Measurements from ENCODE around the gene TTLL4.
A peak's percentile ranks its signal among the peaks of the same experiment; 100 is the strongest.

TTLL4 gene, protein sequence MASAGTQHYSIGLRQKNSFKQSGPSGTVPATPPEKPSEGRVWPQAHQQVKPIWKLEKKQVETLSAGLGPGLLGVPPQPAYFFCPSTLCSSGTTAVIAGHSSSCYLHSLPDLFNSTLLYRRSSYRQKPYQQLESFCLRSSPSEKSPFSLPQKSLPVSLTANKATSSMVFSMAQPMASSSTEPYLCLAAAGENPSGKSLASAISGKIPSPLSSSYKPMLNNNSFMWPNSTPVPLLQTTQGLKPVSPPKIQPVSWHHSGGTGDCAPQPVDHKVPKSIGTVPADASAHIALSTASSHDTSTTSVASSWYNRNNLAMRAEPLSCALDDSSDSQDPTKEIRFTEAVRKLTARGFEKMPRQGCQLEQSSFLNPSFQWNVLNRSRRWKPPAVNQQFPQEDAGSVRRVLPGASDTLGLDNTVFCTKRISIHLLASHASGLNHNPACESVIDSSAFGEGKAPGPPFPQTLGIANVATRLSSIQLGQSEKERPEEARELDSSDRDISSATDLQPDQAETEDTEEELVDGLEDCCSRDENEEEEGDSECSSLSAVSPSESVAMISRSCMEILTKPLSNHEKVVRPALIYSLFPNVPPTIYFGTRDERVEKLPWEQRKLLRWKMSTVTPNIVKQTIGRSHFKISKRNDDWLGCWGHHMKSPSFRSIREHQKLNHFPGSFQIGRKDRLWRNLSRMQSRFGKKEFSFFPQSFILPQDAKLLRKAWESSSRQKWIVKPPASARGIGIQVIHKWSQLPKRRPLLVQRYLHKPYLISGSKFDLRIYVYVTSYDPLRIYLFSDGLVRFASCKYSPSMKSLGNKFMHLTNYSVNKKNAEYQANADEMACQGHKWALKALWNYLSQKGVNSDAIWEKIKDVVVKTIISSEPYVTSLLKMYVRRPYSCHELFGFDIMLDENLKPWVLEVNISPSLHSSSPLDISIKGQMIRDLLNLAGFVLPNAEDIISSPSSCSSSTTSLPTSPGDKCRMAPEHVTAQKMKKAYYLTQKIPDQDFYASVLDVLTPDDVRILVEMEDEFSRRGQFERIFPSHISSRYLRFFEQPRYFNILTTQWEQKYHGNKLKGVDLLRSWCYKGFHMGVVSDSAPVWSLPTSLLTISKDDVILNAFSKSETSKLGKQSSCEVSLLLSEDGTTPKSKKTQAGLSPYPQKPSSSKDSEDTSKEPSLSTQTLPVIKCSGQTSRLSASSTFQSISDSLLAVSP

DNA sequence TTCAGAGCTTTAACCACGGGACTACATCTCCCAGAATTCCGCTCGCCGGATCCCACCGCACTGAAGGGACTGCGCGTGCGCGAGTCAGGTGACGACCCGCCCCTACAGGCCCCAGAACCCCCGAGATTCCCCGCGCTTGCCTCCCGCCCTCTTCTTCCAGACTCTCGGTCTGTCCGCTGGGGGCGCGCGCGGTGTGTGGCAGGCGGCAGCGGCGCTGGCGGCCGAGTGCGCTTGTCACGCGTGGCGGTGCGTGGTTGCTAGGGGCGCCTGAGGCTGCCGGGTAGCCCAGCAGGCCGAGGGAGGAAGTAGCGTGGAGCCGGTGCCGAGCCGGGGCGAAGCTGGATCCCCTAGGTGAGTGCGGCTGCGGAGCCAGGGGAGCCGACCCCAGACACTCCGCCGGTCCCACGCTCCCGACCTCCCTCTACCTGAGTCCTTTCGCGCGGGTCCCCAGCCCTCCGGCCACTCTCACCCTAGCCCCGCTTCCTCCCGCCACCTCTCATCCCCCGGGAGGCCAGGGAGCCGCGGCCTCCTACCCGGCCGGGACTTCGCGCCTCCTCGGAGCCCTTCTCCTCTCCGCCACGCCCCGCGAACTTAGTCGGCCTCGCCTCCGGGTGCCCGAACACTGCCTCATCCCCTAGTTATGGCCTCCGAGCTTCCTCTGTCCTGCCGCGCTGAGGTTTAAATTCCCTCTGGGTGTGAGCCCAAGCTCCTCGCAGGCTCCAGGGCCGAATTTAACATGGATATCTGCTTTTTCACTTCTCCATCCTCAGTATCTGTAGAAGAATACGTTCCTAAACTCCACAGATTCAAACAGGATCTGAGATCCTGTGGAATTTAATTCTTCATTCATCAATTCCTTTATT is at the start of gene TTLL4:
TTLL4 (plus strand) TSS at position 149 of the 863 bp plus-strand sequence. CDS start 26,842 bp downstream, outside the sequence.
- peak; percentile 95 for DNase-seq (ENCODE audit: low read depth, low spot score)

DNA sequence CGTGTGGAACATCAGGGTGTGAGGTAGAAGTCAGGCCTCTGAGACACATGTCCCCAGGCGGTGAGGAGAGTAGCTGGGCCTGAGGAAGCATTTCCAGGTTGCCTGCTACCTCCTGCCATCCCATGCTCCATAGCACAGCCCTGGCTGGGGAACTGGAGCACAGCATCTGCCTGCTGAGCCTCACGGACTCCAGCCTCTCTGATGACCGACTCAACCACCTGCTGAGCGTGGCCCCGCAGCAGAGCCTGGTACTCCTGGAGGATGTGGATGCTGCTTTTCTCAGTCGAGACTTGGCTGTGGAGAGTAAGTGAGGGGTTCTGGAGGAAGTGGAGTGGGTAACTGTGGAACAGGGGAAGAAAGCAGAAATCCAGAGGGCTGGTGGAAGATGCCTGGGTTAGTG is 48.3 kb upstream of the TTLL4 start:
- DNase-seq (ENCODE audit: low read depth, low spot score), result no peak

DNA sequence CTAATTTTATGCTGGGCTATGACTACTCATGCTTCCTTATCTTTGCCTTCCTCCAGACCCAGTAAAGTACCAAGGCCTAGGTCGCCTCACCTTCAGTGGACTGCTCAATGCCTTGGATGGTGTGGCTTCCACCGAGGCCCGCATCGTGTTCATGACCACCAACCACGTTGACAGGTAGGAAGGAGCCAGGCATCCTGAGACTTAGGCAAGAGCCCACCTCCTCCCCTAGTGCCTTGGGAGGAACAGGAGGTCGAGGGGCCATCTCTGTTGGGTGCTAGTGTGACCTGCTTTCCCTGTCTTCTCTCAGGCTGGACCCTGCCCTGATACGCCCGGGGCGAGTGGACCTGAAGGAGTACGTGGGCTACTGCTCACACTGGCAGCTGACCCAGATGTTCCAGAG is 47.8 kb upstream of the TTLL4 start:
- no peak for DNase-seq (ENCODE audit: low read depth, low spot score)

DNA sequence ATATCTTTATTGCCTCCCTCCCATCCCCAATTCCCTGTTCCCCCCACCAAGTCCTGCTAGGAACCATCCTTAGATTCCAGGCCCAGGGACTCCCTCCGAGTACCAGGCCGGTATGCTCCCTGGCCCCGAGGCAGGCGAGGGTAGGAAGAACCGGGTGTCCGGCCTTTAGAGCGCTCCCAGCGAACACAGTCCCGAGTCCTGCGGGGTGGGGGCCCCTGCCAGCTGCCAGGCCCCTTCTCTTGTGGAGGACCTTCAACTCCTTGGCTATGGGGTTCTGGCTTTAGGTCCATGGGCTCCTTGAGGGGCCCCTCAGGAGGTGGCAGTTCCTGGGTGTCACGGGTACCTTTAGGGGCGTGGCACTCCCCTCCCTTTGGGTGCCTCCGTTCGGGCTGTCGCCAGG is 46.7 kb upstream of the TTLL4 start:
- DNase-seq (ENCODE audit: low read depth, low spot score), result no peak

DNA sequence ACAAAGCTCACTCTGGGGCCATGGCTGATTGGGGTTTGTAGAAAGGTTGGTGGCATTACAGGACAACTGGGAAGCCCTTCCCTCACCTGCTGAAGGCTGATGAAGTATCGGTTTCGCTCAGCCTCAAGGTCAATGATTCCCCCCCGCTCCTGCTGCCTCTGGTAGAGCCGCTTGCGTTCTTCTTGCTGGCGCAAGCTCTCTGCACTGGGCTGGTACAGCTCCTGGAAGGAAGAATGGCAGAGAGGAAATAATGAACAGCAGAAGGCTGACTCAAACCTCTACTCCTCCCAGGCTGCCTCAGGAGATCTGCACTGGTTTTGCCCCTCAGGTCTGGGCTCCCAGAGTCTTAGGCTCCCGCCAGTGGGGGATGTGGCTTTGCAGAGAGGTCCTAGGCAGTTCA is 46.0 kb upstream of the TTLL4 start:
- no peak for DNase-seq (ENCODE audit: low read depth, low spot score)

DNA sequence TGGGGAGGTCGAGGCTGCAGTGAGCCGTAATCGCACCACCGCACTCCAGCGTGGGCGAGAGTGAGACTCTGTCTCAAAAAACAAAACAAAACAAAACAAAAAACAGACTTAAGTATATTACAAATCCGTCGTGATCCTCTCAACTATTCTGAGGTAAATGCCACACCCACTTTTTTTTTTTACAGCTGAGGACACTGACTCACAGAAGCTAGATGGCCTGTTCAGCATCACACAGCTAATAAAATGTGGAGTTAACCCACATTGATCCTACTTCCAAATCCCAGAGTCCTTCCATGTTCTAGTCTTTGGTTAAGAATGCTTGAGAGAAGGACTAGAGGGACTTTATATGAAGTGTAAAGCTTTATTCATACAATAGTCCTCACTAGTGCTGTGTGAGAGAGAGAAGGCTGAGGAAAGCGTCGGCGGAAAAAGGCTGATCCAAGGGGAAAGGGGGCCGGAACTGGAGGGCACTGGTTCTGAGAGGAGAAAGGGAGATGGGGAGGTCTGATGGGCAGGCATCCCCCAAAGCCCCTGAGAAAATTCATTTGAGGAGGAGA is 39.5 kb upstream of the TTLL4 start:
- no peak for DNase-seq (ENCODE audit: low read depth, low spot score)

DNA sequence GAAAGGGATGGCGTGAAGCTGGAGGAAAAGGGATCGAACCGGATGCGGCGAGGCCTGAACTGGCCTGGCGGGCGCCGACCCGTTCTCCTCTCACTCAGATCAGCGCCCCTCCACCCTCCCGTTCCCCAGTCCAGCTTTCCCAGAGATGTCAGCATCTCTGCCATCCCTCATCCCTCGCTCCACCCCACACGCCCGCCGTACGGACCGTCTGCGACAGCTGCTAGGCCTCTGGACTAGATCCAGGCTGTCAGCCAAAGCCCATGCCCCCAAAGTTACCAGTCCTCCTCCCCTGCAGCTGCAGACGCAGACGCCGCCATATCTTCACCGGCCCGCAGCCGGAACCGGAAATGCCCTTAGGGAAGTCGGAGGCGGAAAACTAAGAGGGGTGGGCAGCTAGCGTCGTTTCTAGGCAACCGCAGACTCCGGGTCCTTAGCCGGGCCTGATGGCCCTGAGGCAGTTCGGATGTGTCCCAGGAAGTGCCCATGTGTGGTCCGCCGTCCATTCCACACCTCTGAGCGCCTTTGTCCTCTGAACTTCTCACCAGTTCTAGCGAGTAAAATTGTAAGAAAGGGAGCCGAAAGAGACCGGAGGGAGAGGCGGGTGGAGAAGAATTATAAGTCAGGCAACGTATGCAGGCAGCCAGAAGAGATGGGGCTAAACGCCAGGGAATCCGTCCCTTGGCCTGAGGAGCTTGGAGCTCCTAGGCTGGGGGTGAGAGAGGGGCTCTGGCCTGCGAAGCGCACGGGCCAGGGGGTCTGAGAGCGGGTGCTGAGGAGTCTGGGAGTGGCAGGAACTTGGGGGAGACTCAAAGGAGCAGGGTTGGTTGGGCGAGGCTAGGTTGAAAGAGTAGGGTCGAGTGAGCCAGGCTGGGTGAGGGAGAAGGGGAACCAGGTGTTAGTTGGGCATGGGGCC is 38.7 kb upstream of the TTLL4 start, which contains the start of the genes RNF25 and STK36:
RNF25 (minus strand) TSS at position 349 of the 913 bp plus-strand sequence; CDS start at position 317, 32 bp downstream.
STK36 (plus strand) TSS at position 433 of the 913 bp plus-strand sequence. CDS start 744 bp downstream, outside the sequence.
- peak; percentile 95 for DNase-seq (ENCODE audit: low read depth, low spot score)

DNA sequence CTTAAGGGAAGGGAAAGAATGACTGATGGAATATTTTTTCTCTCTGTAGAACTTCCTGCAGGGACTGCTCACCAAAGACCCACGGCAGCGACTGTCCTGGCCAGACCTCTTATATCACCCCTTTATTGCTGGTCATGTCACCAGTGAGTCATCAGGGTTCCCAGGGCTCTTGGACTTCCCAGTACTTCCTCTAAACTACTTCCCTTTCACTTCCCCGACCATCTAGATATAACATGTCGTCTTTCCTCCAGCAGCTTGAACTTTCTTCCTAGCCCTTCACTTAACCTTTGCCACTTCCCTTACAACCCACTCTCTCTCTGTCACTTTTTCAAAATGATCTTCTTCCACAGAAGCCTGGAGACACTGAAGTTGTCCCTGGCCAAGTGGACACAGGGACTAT is 31.5 kb upstream of the TTLL4 start:
- no peak for DNase-seq (ENCODE audit: low read depth, low spot score)

DNA sequence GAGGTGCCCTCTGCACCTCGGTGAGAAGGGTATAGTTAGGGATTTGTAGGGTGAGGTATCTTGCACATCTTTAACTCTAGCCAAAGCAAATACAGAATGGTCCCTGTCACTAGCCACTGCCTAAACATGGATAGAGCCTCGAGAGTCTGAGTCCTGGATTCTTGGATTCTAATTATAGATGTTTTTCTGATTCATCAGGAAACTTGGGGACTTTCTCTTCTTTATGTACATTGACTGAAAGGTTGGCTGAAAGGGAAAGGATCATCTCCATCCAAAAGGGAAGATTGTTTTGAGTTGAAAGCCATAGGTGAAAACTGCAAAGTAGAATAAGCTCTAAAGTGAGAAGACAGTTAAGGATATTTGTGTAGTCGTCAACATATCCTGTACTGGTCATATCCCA is 30.6 kb upstream of the TTLL4 start:
- DNase-seq (ENCODE audit: low read depth, low spot score), result no peak

DNA sequence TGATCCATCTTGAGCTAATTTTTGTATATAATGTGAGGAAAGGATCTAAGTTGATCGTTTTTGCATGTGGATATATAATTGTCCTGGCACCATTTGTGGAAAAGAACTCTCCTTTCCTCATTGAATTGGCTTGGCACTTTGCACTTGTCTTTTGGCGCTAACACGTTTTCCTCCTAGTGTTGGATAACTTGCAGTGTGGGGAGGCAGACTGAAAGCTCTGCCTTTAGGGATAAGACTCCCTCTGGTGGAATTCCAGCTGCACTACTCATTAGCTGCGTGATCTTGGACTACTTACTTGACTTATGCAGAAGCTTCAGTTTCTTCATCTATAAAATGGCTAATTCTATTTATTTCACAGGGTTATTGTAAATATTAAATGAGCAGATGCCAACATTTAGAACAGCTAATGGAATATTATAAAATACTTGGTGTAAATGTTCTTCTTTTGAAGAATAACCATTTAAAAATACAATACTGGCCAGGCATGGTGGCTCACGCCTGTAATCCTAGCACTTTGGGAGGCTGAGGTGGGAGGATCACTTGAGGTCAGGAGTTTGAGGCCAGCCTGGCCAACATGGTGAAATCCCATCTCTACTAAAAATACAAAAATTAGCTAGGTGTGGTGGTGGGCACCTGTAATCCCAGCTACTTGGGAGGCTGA is 23.1 kb upstream of the TTLL4 start:
- peak; percentile 67 for DNase-seq (ENCODE audit: low read depth, low spot score)

DNA sequence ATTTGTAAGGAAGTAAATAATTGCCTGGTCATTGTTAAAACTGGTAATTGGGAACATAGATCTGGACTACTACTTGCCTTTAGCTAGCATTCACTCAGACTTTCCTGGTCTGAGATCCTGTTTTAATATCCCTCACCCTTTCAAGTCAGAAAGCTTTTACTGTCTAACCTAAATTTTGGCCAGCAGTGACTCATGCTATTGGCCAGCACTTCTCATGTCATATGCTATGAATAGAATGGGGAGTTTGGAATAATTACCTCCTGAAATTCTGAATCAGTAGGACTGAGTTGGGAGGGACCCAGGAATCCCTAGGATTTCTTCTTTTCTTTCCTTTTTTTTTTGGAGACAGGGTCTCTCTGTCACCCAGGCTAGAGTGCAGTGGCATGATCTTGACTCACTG is 19.4 kb upstream of the TTLL4 start:
- no peak for DNase-seq (ENCODE audit: low read depth, low spot score)

DNA sequence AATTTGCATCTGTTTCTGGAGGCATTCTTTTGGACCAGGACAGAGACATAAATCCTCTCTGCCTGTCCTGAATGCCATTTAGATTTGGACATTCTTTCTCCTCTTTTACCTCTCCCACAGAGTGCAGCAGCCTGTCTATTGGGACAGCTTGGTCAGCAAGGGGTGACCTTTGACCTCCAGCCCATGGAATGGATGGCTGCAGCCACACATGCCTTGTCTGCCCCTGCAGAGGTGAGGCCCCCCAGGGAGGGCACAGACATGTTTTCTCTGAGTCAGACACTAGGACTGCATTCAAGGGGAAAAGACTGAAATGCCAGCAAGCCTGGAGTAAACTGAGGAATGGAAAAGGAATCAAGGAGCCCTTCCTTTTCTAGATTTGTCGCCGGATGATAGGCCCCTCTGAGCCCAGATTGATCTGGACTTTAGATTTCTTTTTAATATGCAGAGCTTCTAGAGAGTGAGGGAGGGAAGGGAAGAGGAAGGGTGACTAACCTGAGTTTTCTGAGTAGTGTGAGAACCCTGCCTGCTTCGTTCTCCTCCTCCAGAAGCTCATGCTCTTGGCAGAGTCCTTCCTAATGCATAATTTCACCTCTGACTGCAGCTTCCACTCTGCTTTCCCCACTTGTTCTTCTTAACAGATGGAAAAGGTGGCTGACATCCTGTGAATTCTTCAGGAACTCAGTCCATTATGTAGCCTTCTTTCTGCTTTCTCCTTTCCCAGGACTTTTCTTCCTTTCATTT is 16.1 kb upstream of the TTLL4 start:
- DNase-seq (ENCODE audit: low read depth, low spot score), result peak; percentile 58

DNA sequence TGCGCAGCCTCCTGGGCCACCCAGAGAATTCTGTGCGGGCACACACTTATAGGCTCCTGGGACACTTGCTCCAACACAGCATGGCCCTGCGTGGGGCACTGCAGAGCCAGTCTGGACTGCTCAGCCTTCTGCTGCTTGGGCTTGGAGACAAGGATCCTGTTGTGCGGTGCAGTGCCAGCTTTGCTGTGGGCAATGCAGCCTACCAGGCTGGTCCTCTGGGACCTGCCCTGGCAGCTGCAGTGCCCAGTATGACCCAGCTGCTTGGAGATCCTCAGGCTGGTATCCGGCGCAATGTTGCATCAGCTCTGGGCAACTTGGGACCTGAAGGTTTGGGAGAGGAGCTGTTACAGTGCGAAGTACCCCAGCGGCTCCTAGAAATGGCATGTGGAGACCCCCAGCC is 11.8 kb upstream of the TTLL4 start:
- DNase-seq (ENCODE audit: low read depth, low spot score), result no peak

DNA sequence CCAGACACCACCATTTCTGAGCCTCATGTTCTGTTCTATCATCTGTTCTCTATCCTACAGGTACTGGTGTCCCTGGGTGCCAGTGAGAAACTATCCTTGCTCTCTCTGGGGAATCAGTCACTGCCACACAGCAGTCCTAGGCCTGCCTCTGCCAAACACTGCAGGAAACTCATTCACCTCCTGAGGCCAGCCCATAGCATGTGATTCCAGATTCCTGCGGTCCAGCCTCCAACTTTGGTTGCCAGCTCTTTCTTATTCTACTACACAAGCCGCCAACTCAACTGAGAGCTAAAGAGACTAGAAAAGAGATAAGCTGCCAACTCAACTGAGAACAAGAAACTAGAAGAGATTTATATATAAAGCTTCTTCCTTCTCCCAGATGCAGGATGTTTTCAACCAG is 8.8 kb upstream of the TTLL4 start:
- no peak for DNase-seq (ENCODE audit: low read depth, low spot score)

DNA sequence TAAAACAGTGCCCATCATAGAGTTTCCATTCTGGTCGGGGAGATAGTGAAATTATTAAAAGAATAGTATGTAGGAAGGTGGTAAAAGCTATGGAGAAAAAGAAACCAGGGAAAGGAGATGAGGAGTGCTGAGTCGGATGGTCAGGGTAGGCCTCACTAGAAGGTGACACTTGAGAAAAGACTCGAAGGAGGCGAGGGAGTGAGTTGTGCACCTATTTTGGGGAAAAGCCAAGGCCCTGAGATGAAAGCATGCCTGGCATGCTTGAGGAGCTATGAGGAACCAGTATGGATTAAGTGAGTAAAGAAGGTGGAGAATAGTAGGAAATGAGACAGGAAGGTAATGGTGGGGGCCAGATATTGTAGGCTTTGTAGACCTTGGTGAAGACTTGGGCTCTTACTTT is 7.3 kb upstream of the TTLL4 start:
- DNase-seq (ENCODE audit: low read depth, low spot score), result no peak

DNA sequence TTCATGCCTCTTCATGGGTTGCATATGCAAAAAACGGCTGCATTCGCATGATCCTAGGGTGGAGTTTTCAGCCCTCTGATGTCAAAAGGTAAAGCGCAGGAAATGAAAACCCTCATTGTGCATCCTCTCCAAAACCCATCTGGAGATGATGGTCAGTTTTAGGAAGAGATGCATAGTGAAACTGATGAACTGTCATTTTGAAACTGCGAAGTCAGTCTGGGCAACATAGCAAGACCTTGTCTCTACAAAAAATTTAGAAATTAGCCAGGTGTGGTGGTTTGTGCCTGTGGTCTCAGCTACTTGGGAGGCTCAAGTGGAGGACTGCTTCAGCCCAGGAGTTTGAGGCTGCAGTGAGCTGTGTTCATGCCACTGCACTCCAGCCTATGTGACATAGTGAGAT is 2.5 kb upstream of the TTLL4 start:
- no peak for DNase-seq (ENCODE audit: low read depth, low spot score)

DNA sequence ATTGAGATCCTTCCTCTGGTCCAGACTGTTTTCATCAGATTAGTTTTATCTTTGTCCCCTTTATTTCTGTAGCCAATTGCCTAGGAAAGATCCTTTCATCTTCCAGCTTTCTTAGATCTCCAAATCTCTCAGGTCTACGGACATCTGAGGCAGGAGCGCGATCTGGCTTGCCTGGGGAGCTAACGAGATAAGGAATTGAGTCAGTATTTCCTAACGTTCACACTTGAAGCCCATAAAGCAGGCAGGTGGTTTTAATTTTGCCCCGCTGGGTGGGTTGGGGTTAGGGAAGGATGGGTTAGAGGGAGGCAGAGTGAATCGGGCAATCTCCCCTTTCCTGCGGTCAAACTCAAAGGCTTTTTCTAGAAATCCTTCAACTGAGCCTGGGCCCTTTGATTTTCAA is 727 bp upstream of the TTLL4 start:
- DNase-seq (ENCODE audit: low read depth, low spot score), result no peak

DNA sequence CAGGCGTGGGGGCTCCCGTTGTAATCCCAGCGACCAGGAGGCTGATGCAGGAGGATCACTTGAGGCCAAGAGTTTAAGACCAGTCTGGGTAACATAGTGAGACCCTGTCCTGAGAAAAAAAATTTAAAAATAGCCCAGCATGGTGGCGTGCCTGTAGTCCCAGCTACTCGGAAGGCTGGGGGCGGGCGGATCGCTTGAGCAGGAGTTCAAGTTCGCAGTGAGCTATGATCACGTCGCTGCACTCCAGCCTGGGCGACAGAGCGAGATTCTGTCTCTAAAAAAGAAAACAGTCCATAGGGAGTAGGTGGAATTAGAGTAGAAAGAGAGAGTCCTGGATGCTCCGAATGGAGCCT is 325 bp upstream of the TTLL4 start:
- DNase-seq (ENCODE audit: low read depth, low spot score), result no peak
